Stomach smooth muscle (tissue), 2 donors: ENCODE results near the gene HLA-DMA.

Experiments
- H3K27ac ChIP-seq: one replicate; pipeline ENCODE4 v1.7.0; 2013; ENCODE audit warnings: mild to moderate bottlenecking, low read length, inconsistent platforms
- H3K27me3 ChIP-seq, 2 donors: one replicate each; pipeline ENCODE4 v1.7.0; 2013; ENCODE audit warnings: low read length in 2 of 2; ENCODE audit not compliant: insufficient read depth in 2 of 2, control insufficient read depth in 1 of 2
- H3K36me3 ChIP-seq, 2 donors: one replicate each; pipeline ENCODE4 v1.7.0; 2013; ENCODE audit warnings: low read length in 2 of 2; ENCODE audit not compliant: control insufficient read depth in 2 of 2, insufficient read depth in 2 of 2
- H3K4me1 ChIP-seq: one replicate; pipeline ENCODE4 v1.7.0; 2013; ENCODE audit warnings: low read length; ENCODE audit not compliant: control insufficient read depth, insufficient read depth
- H3K4me3 ChIP-seq, 2 donors: one replicate each; pipeline ENCODE4 v1.7.0; 2013; ENCODE audit warnings: low read length in 2 of 2
- H3K9ac ChIP-seq, 2 donors: one replicate each; pipeline ENCODE4 v1.7.0; 2013; ENCODE audit warnings: low read length in 2 of 2, mild to moderate bottlenecking in 1 of 2
- H3K9me3 ChIP-seq, 2 donors: one replicate each; pipeline ENCODE4 v1.7.0; 2013; ENCODE audit warnings: low read length in 2 of 2; ENCODE audit not compliant: control insufficient read depth in 2 of 2
- donor health status: healthy.
- donor health status: Pancreatic carcinoma.

Gene HLA-DMA

GRCh38 chr6:32912951-32913350, 39.9 kb downstream of the HLA-DMA start:
- Histone ChIP-seq H3K9me3 (no peaks in the 10 kb centered on the region), H3K9ac (no peak overlapping the region), H3K4me3 (no peak overlapping the region), H3K4me1 (no peaks in the 10 kb centered on the region), H3K27me3 (peaks cover 0 to 4% of the 10 kb centered on the region in 2 donors), H3K27ac (no peak overlapping the region), H3K36me3 (no peaks in the 10 kb centered on the region)

DNA sequence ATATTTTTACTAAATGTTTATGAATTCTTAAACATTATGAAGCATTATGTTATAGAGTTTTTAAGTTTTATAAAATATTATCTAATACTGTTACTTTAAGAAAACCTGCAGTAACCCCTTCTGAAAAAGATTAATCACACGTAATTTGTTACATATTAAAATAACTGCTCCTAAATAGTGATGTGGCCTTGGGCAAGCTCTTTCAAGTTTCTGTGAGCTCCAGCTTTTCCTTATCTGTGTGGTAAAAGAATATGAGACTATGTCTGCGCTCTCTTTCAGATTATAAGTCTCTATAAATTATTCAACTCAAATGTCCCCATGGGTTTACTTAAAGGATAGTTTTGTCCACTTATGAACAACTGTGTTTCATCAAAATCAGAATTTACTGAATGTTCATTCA, 44.0 kb downstream of the HLA-DMA start:
- H3K27me3 ChIP-seq: no peaks in the 10 kb centered on the region
- no peaks in the 10 kb centered on the region for H3K9me3 ChIP-seq
- no peaks in the 10 kb centered on the region for H3K36me3 ChIP-seq
- no peaks in the 10 kb centered on the region for H3K4me1 ChIP-seq
- no peak overlapping the region for H3K4me3 ChIP-seq
- H3K9ac ChIP-seq: no peak overlapping the region
- no peak overlapping the region for H3K27ac ChIP-seq

DNA sequence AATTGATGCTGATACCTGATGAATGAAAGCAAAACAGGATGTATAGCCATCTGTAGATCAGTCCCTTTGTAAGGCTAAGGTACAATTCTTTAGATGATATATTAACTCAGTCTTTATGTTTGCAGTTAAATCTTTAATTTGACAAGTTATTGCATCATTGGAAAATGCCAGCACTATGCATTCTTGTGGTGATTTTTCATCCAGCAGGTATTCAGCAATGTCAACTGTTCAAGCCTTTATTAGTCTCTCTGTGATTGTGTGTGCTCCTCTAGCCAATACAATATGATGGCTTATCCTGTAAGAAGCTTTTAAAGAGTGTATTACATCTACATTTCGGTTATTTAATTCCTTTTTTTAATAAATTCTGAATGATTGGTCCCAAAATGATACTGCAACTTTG, 46.4 kb downstream of the HLA-DMA start:
- Histone ChIP-seq H3K9me3 (no peaks in the 10 kb centered on the region), H3K4me1 (no peaks in the 10 kb centered on the region), H3K4me3 (no peak overlapping the region), H3K27ac (no peak overlapping the region), H3K36me3 (no peaks in the 10 kb centered on the region), H3K27me3 (no peaks in the 10 kb centered on the region), H3K9ac (no peak overlapping the region)

- H3K27me3 ChIP-seq: no peaks in the 10 kb centered on the region
- peaks cover 0 to 3% of the 10 kb centered on the region in 2 donors for H3K36me3 ChIP-seq
- H3K9me3 ChIP-seq: no peaks in the 10 kb centered on the region
- no peaks in the 10 kb centered on the region for H3K4me1 ChIP-seq
- H3K9ac ChIP-seq: no peak overlapping the region
- H3K4me3 ChIP-seq: no peak overlapping the region
- no peak overlapping the region for H3K27ac ChIP-seq
Observed at GRCh38 chr6:32905078-32905477, 47.8 kb downstream of the HLA-DMA start.

DNA sequence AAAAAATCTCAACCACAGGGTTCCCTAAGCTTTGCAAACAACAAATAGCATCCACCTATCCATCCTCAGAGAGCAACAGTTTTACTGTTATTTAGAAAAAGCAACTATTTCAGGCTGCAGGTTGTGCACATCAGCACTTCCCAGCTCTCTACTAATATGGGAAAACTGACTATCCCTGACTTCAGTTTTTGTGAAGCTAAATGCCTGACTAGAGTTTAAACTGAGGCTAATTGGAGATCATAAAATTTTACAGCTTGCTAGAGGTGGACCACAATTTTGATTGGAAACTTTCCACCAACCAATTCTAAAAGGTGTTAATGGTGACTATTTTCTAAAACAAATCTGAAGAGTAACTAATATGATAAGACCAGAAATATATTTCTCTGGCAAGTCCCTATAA, 48.9 kb downstream of the HLA-DMA start:
- H3K9me3 ChIP-seq: no peaks in the 10 kb centered on the region
- H3K4me3 ChIP-seq: no peak overlapping the region
- no peak overlapping the region for H3K9ac ChIP-seq

More for the DNA sequence above, 48.9 kb downstream of the HLA-DMA start:
- Histone ChIP-seq H3K36me3 (peaks cover 0 to 3% of the 10 kb centered on the region in 2 donors), H3K27ac (no peak overlapping the region), H3K4me1 (no peaks in the 10 kb centered on the region), H3K27me3 (no peaks in the 10 kb centered on the region)
